ENCODE measurements around the gene PIKFYVE.

Gene PIKFYVE

GRCh38 chr2:208279236-208279635, 13.2 kb downstream of the PIKFYVE start:
- Histone ChIP-seq H2BK5ac (ENCODE audit: low read depth, low read length, poor library complexity) (no peak overlapping the region), H3K79me1 (ENCODE audit: low read length) (no peaks in the 10 kb centered on the region), H4K12ac (ENCODE audit: low read depth, low read length) (no peak overlapping the region)

GRCh38 chr2:208280234-208280633, 14.2 kb downstream of the PIKFYVE start:
- no peak for DNase-seq
- Histone ChIP-seq H2BK12ac (ENCODE audit: low read length) (no peak overlapping the region), H3K4me2 (ENCODE audit: low read length) (no peak overlapping the region), H2BK120ac (ENCODE audit: insufficient read depth, low read length, poor library complexity) (no peak overlapping the region), H3K14ac (ENCODE audit: low read length) (no peak overlapping the region), H3K9me3 (ENCODE audit: insufficient read depth, low read depth, low read length) (no peaks in the 10 kb centered on the region), H3K27me3 (ENCODE audit: insufficient read depth, low read length) (no peaks in the 10 kb centered on the region), H2BK5ac (ENCODE audit: low read depth, low read length, poor library complexity) (no peak overlapping the region), H3K79me1 (ENCODE audit: low read length) (no peaks in the 10 kb centered on the region), H3K4me3 (ENCODE audit: low read depth, low read length) (no peak overlapping the region), H4K8ac (ENCODE audit: low read depth, low read length) (no peak overlapping the region), H3K18ac (ENCODE audit: low read length) (no peak overlapping the region), H3K9ac (ENCODE audit: low read length) (no peak overlapping the region), H3K23ac (ENCODE audit: low read length) (no peak overlapping the region), H3K27ac (ENCODE audit: low read depth, low read length) (no peak overlapping the region), H4K91ac (ENCODE audit: low read depth, low read length) (no peak overlapping the region), H3K4ac (ENCODE audit: low read depth, low read length) (no peak overlapping the region), H3K36me3 (ENCODE audit: control insufficient read depth in 1 of 2, insufficient read depth in 2 of 2, low read length in 2 of 2) (peaks cover 8 to 20% of the 10 kb centered on the region in 2 experiments), H3K4me1 (ENCODE audit: control insufficient read depth in 1 of 2, insufficient read depth in 2 of 2, low read length in 2 of 2) (no peaks in the 10 kb centered on the region), H3K79me2 (ENCODE audit: control insufficient read depth, insufficient read depth, low read length, poor library complexity) (no peaks in the 10 kb centered on the region), H2AK5ac (ENCODE audit: low read length) (no peak overlapping the region), H4K12ac (ENCODE audit: low read depth, low read length) (no peak overlapping the region), H2AFZ (ENCODE audit: insufficient read depth, low read length, poor library complexity) (no peak overlapping the region)
- WGBS (ENCODE audit: extremely low coverage, insufficient coverage, insufficient read length), result no CpG with 5 or more reads among the region's 2 CpGs

More at GRCh38 chr2:208279236-208279635, 13.2 kb downstream of the PIKFYVE start:
- H3K4me3 ChIP-seq (ENCODE audit: low read depth, low read length), result no peak overlapping the region
- no peaks in the 10 kb centered on the region for H3K9me3 ChIP-seq (ENCODE audit: insufficient read depth, low read depth, low read length)
- H3K9ac ChIP-seq (ENCODE audit: low read length), result no peak overlapping the region
- H3K27me3 ChIP-seq (ENCODE audit: insufficient read depth, low read length), result no peaks in the 10 kb centered on the region
- peaks cover 6 to 23% of the 10 kb centered on the region in 2 experiments for H3K36me3 ChIP-seq (ENCODE audit: control insufficient read depth in 1 of 2, insufficient read depth in 2 of 2, low read length in 2 of 2)
- H3K23ac ChIP-seq (ENCODE audit: low read length), result no peak overlapping the region
- H4K8ac ChIP-seq (ENCODE audit: low read depth, low read length), result no peak overlapping the region
- H3K79me2 ChIP-seq (ENCODE audit: control insufficient read depth, insufficient read depth, low read length, poor library complexity), result no peaks in the 10 kb centered on the region
- no peak overlapping the region for H3K4me2 ChIP-seq (ENCODE audit: low read length)
- H3K4ac ChIP-seq (ENCODE audit: low read depth, low read length), result no peak overlapping the region
- H3K18ac ChIP-seq (ENCODE audit: low read length), result no peak overlapping the region
- no peak overlapping the region for H2BK120ac ChIP-seq (ENCODE audit: insufficient read depth, low read length, poor library complexity)
- no peak overlapping the region for H2AK5ac ChIP-seq (ENCODE audit: low read length)
- H2AFZ ChIP-seq (ENCODE audit: insufficient read depth, low read length, poor library complexity), result no peak overlapping the region
- H3K27ac ChIP-seq (ENCODE audit: low read depth, low read length), result no peak overlapping the region
- no peak overlapping the region for H4K91ac ChIP-seq (ENCODE audit: low read depth, low read length)
- WGBS (ENCODE audit: extremely low coverage, insufficient coverage, insufficient read length), result no CpG with 5 or more reads among the region's 2 CpGs
- no peak overlapping the region for H3K14ac ChIP-seq (ENCODE audit: low read length)
- no peak for DNase-seq
- no peaks in the 10 kb centered on the region for H3K4me1 ChIP-seq (ENCODE audit: control insufficient read depth in 1 of 2, insufficient read depth in 2 of 2, low read length in 2 of 2)
- no peak overlapping the region for H2BK12ac ChIP-seq (ENCODE audit: low read length)

- no peaks in the 10 kb centered on the region for H3K9me3 ChIP-seq (ENCODE audit: insufficient read depth, low read depth, low read length)
- H4K8ac ChIP-seq (ENCODE audit: low read depth, low read length), result no peak overlapping the region
- H3K14ac ChIP-seq (ENCODE audit: low read length), result no peak overlapping the region
- H3K23ac ChIP-seq (ENCODE audit: low read length), result no peak overlapping the region
- no peak overlapping the region for H4K91ac ChIP-seq (ENCODE audit: low read depth, low read length)
- peaks cover 8 to 20% of the 10 kb centered on the region in 2 experiments for H3K36me3 ChIP-seq (ENCODE audit: control insufficient read depth in 1 of 2, insufficient read depth in 2 of 2, low read length in 2 of 2)
- H3K9ac ChIP-seq (ENCODE audit: low read length), result no peak overlapping the region
- no peak overlapping the region for H3K18ac ChIP-seq (ENCODE audit: low read length)
- no peaks in the 10 kb centered on the region for H3K79me2 ChIP-seq (ENCODE audit: control insufficient read depth, insufficient read depth, low read length, poor library complexity)
- no peak overlapping the region for H2AFZ ChIP-seq (ENCODE audit: insufficient read depth, low read length, poor library complexity)
- H2AK5ac ChIP-seq (ENCODE audit: low read length), result no peak overlapping the region
- no peak overlapping the region for H2BK12ac ChIP-seq (ENCODE audit: low read length)
- no peaks in the 10 kb centered on the region for H3K79me1 ChIP-seq (ENCODE audit: low read length)
- DNase-seq, result no peak
- H4K12ac ChIP-seq (ENCODE audit: low read depth, low read length), result no peak overlapping the region
- no peak overlapping the region for H3K4me3 ChIP-seq (ENCODE audit: low read depth, low read length)
- H3K27me3 ChIP-seq (ENCODE audit: insufficient read depth, low read length), result no peaks in the 10 kb centered on the region
- H3K4ac ChIP-seq (ENCODE audit: low read depth, low read length), result no peak overlapping the region
- no peak overlapping the region for H3K4me2 ChIP-seq (ENCODE audit: low read length)
- no peaks in the 10 kb centered on the region for H3K4me1 ChIP-seq (ENCODE audit: control insufficient read depth in 1 of 2, insufficient read depth in 2 of 2, low read length in 2 of 2)
- H2BK120ac ChIP-seq (ENCODE audit: insufficient read depth, low read length, poor library complexity), result no peak overlapping the region
- no CpG with 5 or more reads among the region's 3 CpGs for WGBS (ENCODE audit: extremely low coverage, insufficient coverage, insufficient read length)
- no peak overlapping the region for H3K27ac ChIP-seq (ENCODE audit: low read depth, low read length)
- H2BK5ac ChIP-seq (ENCODE audit: low read depth, low read length, poor library complexity), result no peak overlapping the region
These were observed 14.9 kb downstream of the PIKFYVE start for GRCh38 chr2:208280933-208281332.

- no peak overlapping the region for H2AFZ ChIP-seq (ENCODE audit: insufficient read depth, low read length, poor library complexity)
- H3K14ac ChIP-seq (ENCODE audit: low read length), result no peak overlapping the region
- no peak overlapping the region for H2BK5ac ChIP-seq (ENCODE audit: low read depth, low read length, poor library complexity)
- H4K12ac ChIP-seq (ENCODE audit: low read depth, low read length), result no peak overlapping the region
- H3K4me2 ChIP-seq (ENCODE audit: low read length), result no peak overlapping the region
- H3K23ac ChIP-seq (ENCODE audit: low read length), result no peak overlapping the region
- no peak overlapping the region for H2BK120ac ChIP-seq (ENCODE audit: insufficient read depth, low read length, poor library complexity)
- H3K4ac ChIP-seq (ENCODE audit: low read depth, low read length), result no peak overlapping the region
- H3K4me1 ChIP-seq (ENCODE audit: control insufficient read depth in 1 of 2, insufficient read depth in 2 of 2, low read length in 2 of 2), result no peaks in the 10 kb centered on the region
- H3K27me3 ChIP-seq (ENCODE audit: insufficient read depth, low read length), result no peaks in the 10 kb centered on the region
- H3K79me2 ChIP-seq (ENCODE audit: control insufficient read depth, insufficient read depth, low read length, poor library complexity), result no peaks in the 10 kb centered on the region
- WGBS (ENCODE audit: extremely low coverage, insufficient coverage, insufficient read length), result no CpG with 5 or more reads among the region's 4 CpGs
- no peak overlapping the region for H3K18ac ChIP-seq (ENCODE audit: low read length)
- H3K36me3 ChIP-seq (ENCODE audit: control insufficient read depth in 1 of 2, insufficient read depth in 2 of 2, low read length in 2 of 2), result peaks cover 13 to 18% of the 10 kb centered on the region in 2 experiments
- H4K8ac ChIP-seq (ENCODE audit: low read depth, low read length), result no peak overlapping the region
- no peak overlapping the region for H2AK5ac ChIP-seq (ENCODE audit: low read length)
- H3K27ac ChIP-seq (ENCODE audit: low read depth, low read length), result no peak overlapping the region
- no peak overlapping the region for H3K9ac ChIP-seq (ENCODE audit: low read length)
- no peak overlapping the region for H3K4me3 ChIP-seq (ENCODE audit: low read depth, low read length)
- H3K79me1 ChIP-seq (ENCODE audit: low read length), result no peaks in the 10 kb centered on the region
- H2BK12ac ChIP-seq (ENCODE audit: low read length), result no peak overlapping the region
- H3K9me3 ChIP-seq (ENCODE audit: insufficient read depth, low read depth, low read length), result no peaks in the 10 kb centered on the region
- H4K91ac ChIP-seq (ENCODE audit: low read depth, low read length), result no peak overlapping the region
- no peak for DNase-seq
These were observed 19.8 kb downstream of the PIKFYVE start for GRCh38 chr2:208285853-208286252.
